Breast epithelium (tissue), 4 donors: ENCODE results near the gene BMAL2. TPM values are rescaled to one million over a fixed set of nuclear protein-coding genes. Genes with fewer than 3 reads are reported as not detected.

Source experiments
- DNase-seq, 2 donors: peaks; one replicate each; pipeline ENCODE4 v3.0.0-alpha.2; 2019; ENCODE audit warnings: low spot score in 2 of 2
- H3K27ac ChIP-seq, 2 donors: fragments of 200-600 bp; sonication (generic) in 1 of 2; one replicate each; pipeline ENCODE4 v1.5.1; 2016 to 2019; ENCODE audit warnings: mild to moderate bottlenecking in 1 of 2
- H3K27me3 ChIP-seq, 2 donors: fragments of 200-600 bp; sonication (generic) in 1 of 2; one replicate each; pipeline versions ENCODE4 v1.5.1 to v1.6.0; 2017 to 2019; ENCODE audit warnings: control low read depth in 1 of 2, mild to moderate bottlenecking in 1 of 2
- H3K36me3 ChIP-seq: fragments of 200-600 bp; one replicate; pipeline ENCODE4 v1.5.1; 2019
- H3K4me1 ChIP-seq, 2 donors: fragments of 200-600 bp; sonication (generic); one replicate each; pipeline ENCODE4 v1.5.1; 2016 to 2019; ENCODE audit warnings: control low read depth in 1 of 2
- H3K4me3 ChIP-seq, 3 donors: fragments of 200-600 bp; sonication (generic); 1 replicate in 2 of 3; 2 replicates in 1 of 3; pipeline ENCODE4 v1.5.1; 2016 to 2019; ENCODE audit warnings: mild to moderate bottlenecking in 3 of 3, moderate library complexity in 2 of 3
- H3K9me3 ChIP-seq, 2 donors: fragments of 200-600 bp; sonication (generic) in 1 of 2; one replicate each; pipeline ENCODE4 v1.5.1; 2016 to 2019; ENCODE audit warnings: control low read depth in 1 of 2
- CTCF ChIP-seq, 3 donors: fragments of 450-650 bp; IDR thresholded peaks; one replicate each; pipeline ENCODE4 v1.5.1; 2016 to 2017; ENCODE audit warnings: antibody characterized with exemption in 3 of 3, mild to moderate bottlenecking in 3 of 3, moderate library complexity in 3 of 3
- POLR2A ChIP-seq: fragments of 450-650 bp; IDR thresholded peaks from one replicate; pipeline ENCODE4 v1.6.1; 2016; ENCODE audit warnings: antibody characterized with exemption, mild to moderate bottlenecking, moderate library complexity
- POLR2AphosphoS5 ChIP-seq, 3 donors: sonication (generic); formaldehyde crosslinking; IDR thresholded peaks; one replicate each; pipeline ENCODE4 v1.6.1; 2017; ENCODE audit warnings: antibody characterized with exemption in 3 of 3
- intact Hi-C: fragments of 100-400 bp; cut with DNase I; formaldehyde crosslinking; loops from one replicate; pipeline ENCODE4 v1.15.1; 2023; ENCODE audit warnings: low total_unique reads
- total RNA-seq, 3 donors: library from RNA; depleted of rRNA; stranded (reverse); fragments of >200 nt; gene quantifications; one replicate each; pipeline ENCODE4 v1.1.0, GENCODE V29; 2016

The BMAL2 gene
- total RNA-seq, 3 donors from 2014 or later = 1.3 to 2.4 (median 1.3) TPM

GRCh38 chr12:27297566-27297965 is 35.1 kb upstream of the BMAL2 start:
- Histone ChIP-seq H3K36me3 (no peaks in the 10 kb centered on the region), H3K4me1 (peaks cover 0 to 6% of the 10 kb centered on the region in 2 donors), H3K27ac (no peak overlapping the region), H3K9me3 (no peaks in the 10 kb centered on the region), H3K27me3 (no peaks in the 10 kb centered on the region), H3K4me3 (no peak overlapping the region)
- no peak for DNase-seq
- intact Hi-C loops = loop anchor here (10.0 kb wide), 1 partner anchor 1627 kb away; no protein-coding TSS in a partner anchor
- TF ChIP-seq CTCF (IDR thresholded peaks at IDR 0.05) (no peak), POLR2A (no peak), POLR2AphosphoS5 (IDR thresholded peaks at IDR 0.05) (no peak)

- intact Hi-C loops = loop anchor here (10.0 kb wide), 1 partner anchor 1626 kb away; no protein-coding TSS in a partner anchor
- H3K9me3 ChIP-seq = no peaks in the 10 kb centered on the region
Measured at GRCh38 chr12:27299102-27299501, 33.5 kb upstream of the BMAL2 start.

GRCh38 chr12:27300226-27300625 is 32.4 kb upstream of the BMAL2 start:
- TF ChIP-seq CTCF (IDR thresholded peaks at IDR 0.05) (no peak), POLR2AphosphoS5 (IDR thresholded peaks at IDR 0.05) (no peak)
- no peak for DNase-seq
- H3K27ac ChIP-seq = no peak overlapping the region
- no peaks in the 10 kb centered on the region for H3K36me3 ChIP-seq
- H3K4me1 ChIP-seq = no peaks in the 10 kb centered on the region
- intact Hi-C loops = no loop called here
- no peak overlapping the region for H3K4me3 ChIP-seq
- H3K27me3 ChIP-seq = no peaks in the 10 kb centered on the region
- no peaks in the 10 kb centered on the region for H3K9me3 ChIP-seq

More at GRCh38 chr12:27299102-27299501, 33.5 kb upstream of the BMAL2 start:
- no peaks in the 10 kb centered on the region for H3K4me1 ChIP-seq
- H3K36me3 ChIP-seq = no peaks in the 10 kb centered on the region
- H3K4me3 ChIP-seq = no peak overlapping the region
- H3K27ac ChIP-seq = no peak overlapping the region
- H3K27me3 ChIP-seq = no peaks in the 10 kb centered on the region
- TF ChIP-seq POLR2A = no peak
- no peak for TF ChIP-seq POLR2AphosphoS5 (IDR thresholded peaks at IDR 0.05)
- no peak for TF ChIP-seq CTCF (IDR thresholded peaks at IDR 0.05)
- no peak for DNase-seq

- Histone ChIP-seq H3K4me3 (no peak overlapping the region), H3K36me3 (no peaks in the 10 kb centered on the region), H3K9me3 (no peaks in the 10 kb centered on the region), H3K4me1 (no peaks in the 10 kb centered on the region), H3K27me3 (no peaks in the 10 kb centered on the region), H3K27ac (no peak overlapping the region)
- intact Hi-C loops = no loop called here
- no peak for DNase-seq
- no peak for TF ChIP-seq POLR2A
- TF ChIP-seq POLR2AphosphoS5 (IDR thresholded peaks at IDR 0.05) = no peak
- no peak for TF ChIP-seq CTCF (IDR thresholded peaks at IDR 0.05)
Measured at GRCh38 chr12:27303139-27304111, 29.2 kb upstream of the BMAL2 start.

- no peak overlapping the region for H3K27ac ChIP-seq
- TF ChIP-seq CTCF (IDR thresholded peaks at IDR 0.05) (no peak), POLR2A (no peak), POLR2AphosphoS5 (IDR thresholded peaks at IDR 0.05) (no peak)
- no peaks in the 10 kb centered on the region for H3K4me1 ChIP-seq
- no peak for DNase-seq
- no peaks in the 10 kb centered on the region for H3K27me3 ChIP-seq
- no peaks in the 10 kb centered on the region for H3K36me3 ChIP-seq
- no peaks in the 10 kb centered on the region for H3K9me3 ChIP-seq
- H3K4me3 ChIP-seq = no peak overlapping the region
- intact Hi-C loops = no loop called here
Measured at GRCh38 chr12:27304856-27305255, 27.8 kb upstream of the BMAL2 start.
